Right ventricle myocardium inferior (tissue), 1 donor: Measurements from ENCODE around the gene TAOK1. TPM values are rescaled to one million over a fixed set of nuclear protein-coding genes. Genes with fewer than 3 reads are reported as not detected.
"Not testable (repeated sequence)": the region's sequence is repeated elsewhere in the genome, so short reads cannot be mapped to it uniquely, and the experiment has no call there.

Experiments used
- ATAC-seq: fragments of 200-7000 bp; cut with Tn5 transposase; one replicate; pipeline ENCODE4 v1.9.1; 2020; ENCODE audit warnings: mild to moderate bottlenecking, moderate library complexity
- DNase-seq: peaks from one replicate; pipeline ENCODE4 v3.0.0; 2021; ENCODE audit errors: missing footprints
- intact Hi-C: fragments of 100-400 bp; cut with DNase I; formaldehyde crosslinking; loops from one replicate; pipeline ENCODE4 v1.11.0; 2022
- long read RNA-seq: library from polyadenylated mRNA; unstranded; transcript quantifications from one replicate; pipeline ENCODE4 v2.0.0, GENCODE V29; 2021
- total RNA-seq: library from RNA; stranded (reverse); fragmentation: NEBNext Ultra II Directional; extraction: Animal tissue kit (Norgen Biotek cat#: 25700); gene quantifications from one replicate; pipeline ENCODE4 v1.2.1, GENCODE V29; 2021
- donor health status: DM: no; HTN: yes; CAD: no; lungs with severe emphysema.

The TAOK1 gene
- total RNA-seq = 45.1 TPM
- long read RNA-seq, partial matches to known transcripts = 1 of 2 reads
- long read RNA-seq, other reads (novel, unspliced or antisense) = 1 of 2 reads

DNA sequence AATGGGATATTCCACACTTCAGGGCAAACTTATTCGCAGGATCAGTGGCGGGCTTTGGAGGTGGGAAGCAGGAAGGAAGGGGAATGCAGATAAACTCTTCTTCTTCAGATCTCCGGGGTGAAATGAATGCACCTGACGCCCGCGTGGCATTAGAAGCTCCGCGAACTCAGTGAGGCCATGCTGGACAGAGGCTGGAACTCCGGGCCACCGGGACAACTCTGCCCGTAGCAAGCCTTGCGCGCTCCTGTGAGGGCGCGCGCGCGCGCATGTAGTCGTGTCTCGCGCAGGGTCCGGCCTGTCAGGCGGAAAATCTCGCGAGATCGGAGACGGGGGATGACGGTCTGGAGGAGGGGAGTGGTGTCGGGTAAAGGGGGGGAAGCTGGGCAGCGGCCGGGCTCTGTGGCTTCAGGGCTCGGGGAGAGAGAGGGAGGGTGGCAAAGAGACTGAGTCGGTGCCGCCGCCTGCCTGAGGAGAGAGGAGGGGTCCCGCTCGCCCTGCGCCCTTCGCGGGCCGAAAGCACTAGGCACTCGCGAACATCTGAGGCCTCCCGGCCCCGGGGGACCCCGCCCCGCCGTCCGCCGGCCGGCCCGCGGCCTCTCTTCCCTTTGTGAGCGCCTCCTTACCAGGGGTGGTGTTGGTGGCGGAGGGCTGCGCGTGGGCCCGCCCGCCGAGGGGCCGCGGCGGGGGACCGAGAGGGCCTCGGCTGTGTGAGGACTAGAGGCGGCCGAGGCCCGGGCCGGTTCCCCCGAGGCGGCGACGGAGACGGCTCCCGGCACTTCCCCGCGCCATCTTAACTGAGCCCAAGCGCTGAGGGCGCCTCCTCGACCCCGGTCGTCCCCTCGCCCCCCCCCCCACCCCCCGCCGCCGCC is at the start of gene TAOK1:
Gene TAOK1 (plus strand): TSS at position 382 of the 869 bp plus-strand sequence. CDS start 61,186 bp downstream, outside the sequence.
- peak; percentile 99 for ATAC-seq
- intact Hi-C loops = loop anchor here (5.0 kb wide), 1 partner anchor 72 kb away; no protein-coding TSS in a partner anchor
- peak; percentile 100 for DNase-seq

GRCh38 chr17:29341726-29342125 is 48.4 kb upstream of the TAOK1 start:
- intact Hi-C loops = no loop called here
- DNase-seq (no peak), ATAC-seq (no peak)

DNA sequence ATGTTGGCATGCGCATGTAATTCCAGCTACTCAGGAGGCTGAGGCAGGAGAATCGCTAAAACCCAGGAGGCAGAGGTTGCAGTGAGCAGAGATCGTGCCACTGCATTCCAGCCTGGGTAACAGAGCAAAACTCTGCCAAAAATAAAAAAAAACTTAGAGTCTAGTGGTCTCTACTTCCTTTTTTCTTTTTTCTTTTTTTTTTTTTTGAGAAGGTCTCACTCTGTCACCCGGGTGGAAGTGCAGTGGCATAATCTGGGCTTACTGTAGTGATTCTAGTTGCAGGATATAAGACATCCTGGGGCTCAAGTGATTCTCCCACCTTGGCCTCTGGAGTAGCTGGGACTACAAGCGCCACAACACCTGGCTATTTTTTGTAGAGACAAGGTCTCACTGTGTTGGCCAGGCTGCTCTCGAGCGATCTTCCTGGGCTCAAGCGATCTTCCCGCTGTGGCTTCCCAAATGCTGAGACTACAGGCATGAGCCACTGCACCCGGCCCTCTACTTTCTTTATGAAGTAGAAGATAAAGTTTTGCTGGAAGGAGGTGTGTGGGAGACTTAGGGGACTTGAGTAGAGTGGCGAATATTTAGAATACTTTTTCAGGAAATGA is 47.9 kb upstream of the TAOK1 start:
- intact Hi-C loops = no loop called here
- DNase-seq (no peak), ATAC-seq (no peak)

GRCh38 chr17:29344201-29344856 is 45.8 kb upstream of the TAOK1 start:
- intact Hi-C loops = no loop called here
- ATAC-seq (no peak), DNase-seq (no peak)

DNA sequence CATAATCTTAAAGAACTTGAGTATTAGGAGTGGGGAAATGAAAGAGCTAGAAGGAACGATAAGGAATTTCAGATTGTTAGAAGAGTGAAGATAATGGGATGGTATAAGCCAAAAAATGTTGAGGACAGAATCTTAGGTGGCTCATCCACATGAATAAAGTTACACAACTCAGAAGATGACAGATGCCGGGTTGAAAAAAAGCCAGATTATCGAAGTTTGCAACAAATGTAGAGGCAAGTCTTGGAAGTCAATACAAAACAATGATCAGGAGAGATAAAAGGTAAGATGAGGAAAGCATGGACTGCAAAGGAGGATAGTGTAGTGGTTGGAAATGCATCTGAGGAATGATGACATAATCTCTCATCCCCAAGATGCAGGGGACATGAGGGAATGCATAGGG is 45.1 kb upstream of the TAOK1 start:
- no peak for DNase-seq
- no peak for ATAC-seq
- intact Hi-C loops = no loop called here

GRCh38 chr17:29345470-29345869 is 44.7 kb upstream of the TAOK1 start:
- ATAC-seq, DNase-seq, intact Hi-C loops: not testable (repeated sequence)

- intact Hi-C loops = no loop called here
- no peak for ATAC-seq
- no peak for DNase-seq
Measured at GRCh38 chr17:29346462-29346861, 43.7 kb upstream of the TAOK1 start.

- no peak for DNase-seq
- no peak for ATAC-seq
Measured at GRCh38 chr17:29347831-29348629, 42.1 kb upstream of the TAOK1 start.

DNA sequence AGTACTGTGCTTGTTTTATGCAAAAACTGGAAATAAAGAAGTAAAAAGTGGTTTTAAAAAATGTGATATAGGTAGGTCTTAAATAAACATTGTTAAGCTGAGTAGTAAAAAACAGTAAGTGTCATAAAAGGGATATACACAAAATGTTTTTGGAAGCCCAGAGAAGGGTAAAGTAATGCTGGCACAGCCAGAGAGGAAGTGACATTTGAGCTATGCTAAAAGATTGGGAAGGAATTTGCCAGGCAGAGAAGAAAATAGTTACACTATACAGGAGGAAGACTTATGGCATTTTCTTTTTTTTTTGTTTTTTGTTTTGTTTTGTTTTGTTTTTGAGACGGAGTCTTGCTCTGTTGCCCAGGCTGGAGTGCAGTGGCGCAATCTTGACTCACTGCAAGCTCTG is 40.8 kb upstream of the TAOK1 start:
- intact Hi-C loops = no loop called here
- no peak for DNase-seq
- ATAC-seq = no peak

More at GRCh38 chr17:29347831-29348629, 42.1 kb upstream of the TAOK1 start:
- intact Hi-C loops = no loop called here

DNA sequence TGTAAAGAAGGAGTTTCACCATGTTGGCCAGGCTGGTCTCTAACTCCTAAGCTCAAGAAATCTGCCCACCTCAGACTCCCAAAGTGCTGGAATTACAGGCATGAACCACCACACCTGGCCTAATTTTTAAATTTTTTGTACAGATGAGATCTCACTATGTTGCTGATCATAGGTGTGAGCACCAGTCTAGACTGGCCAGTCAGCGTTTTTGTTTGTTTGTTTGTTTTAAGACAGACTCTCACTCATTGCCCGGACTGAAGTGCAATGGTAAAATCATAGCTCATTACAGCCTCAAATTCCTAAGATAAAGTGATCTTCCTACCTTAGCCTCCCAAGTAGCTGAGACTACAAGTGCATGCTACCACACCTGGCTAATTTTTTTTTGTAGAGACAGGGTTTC is 38.0 kb upstream of the TAOK1 start:
- ATAC-seq = no peak
- DNase-seq = no peak
- intact Hi-C loops = no loop called here

- ATAC-seq (peak; percentile 56), DNase-seq (no peak)
- intact Hi-C loops = no loop called here
Measured at GRCh38 chr17:29357232-29357631, 32.9 kb upstream of the TAOK1 start.

- intact Hi-C loops = no loop called here
Measured at GRCh38 chr17:29357821-29358232, 32.3 kb upstream of the TAOK1 start.

DNA sequence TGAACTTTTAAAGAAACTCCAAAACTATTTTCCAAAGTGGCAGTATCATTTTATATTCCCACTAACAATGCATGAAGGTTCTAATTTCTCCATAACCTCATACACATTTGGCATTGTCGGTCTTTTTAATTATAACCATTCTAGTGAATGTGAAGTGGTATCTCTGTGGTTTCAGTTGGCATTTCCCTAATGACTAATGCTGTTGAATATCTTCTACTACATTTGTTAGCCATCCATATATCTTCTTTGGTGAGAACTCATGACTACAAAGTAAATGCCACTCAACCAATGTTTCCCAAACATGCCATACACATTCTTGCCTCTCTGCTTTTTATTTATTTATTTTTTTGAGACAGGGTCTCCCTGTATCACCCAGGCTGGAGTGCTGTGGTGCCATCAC is 31.7 kb upstream of the TAOK1 start:
- intact Hi-C loops = no loop called here
- DNase-seq = no peak
- no peak for ATAC-seq

More at GRCh38 chr17:29357821-29358232, 32.3 kb upstream of the TAOK1 start:
- no peak for DNase-seq
- ATAC-seq = no peak

DNA sequence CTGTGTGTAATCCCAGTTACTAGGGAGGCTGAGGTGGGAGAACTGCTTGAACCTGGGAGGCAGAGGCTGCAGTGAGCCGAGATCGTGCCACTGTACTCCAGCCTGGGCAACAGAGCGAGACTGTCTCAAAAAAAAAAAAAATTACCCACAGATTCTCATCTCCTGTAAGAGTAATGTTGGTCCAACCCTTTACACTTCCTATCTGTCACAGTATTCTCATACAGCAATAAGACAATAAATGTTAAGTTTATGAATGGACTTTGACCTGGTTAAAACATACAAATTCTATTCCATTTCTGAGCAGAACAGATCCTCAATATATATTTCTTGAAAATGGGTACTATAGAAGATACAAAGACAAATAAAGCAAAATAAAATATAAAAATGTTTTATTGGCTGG is 30.4 kb upstream of the TAOK1 start:
- ATAC-seq (no peak), DNase-seq (no peak)
- intact Hi-C loops = loop anchor here (10.0 kb wide), 1 partner anchor 215 kb away; no protein-coding TSS in a partner anchor

DNA sequence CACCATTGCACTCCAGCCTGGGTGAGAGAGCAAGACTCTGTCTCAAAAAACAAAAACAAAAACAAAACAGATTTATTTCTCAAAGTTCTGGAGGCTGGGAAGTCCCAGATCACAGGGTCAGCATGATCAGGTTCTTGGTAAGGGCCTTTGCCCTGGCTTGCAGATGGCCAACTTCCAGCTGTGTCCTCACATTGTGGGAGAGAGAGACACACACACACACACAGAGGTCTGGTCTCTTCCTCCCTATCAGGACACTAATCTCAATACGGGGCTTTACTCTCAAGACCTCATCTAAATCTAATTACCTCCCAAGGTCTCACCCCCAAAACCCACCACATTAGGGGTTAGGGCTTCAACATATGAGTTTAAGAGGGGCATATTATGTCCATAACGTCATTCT is 26.4 kb upstream of the TAOK1 start:
- ATAC-seq = no peak

DNA sequence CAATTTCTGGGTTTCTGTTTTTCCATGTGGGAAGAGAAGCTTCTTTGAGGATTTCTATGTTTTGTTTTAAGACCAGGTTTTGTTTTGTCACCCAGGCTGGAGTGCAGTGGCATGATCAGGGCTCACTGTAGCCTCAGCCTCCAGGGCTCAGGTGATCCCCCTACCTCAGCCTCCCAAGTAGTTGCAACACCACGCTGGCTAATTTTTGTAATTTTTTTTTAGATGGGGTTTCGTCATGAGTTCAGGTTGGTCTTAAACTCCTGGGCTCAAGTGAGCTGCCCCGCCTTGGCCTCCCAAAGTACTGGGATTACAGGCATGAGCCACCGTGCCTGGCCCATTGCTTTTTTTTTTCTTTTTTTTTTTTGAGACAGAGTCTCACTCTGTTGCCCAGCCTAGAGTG is 25.5 kb upstream of the TAOK1 start:
- no peak for ATAC-seq
- intact Hi-C loops = loop anchor here (10.0 kb wide), 1 partner anchor 220 kb away; no protein-coding TSS in a partner anchor
- DNase-seq = no peak

More for the DNA sequence above, 26.4 kb upstream of the TAOK1 start:
- intact Hi-C loops = loop anchor here (10.0 kb wide), 1 partner anchor 219 kb away; no protein-coding TSS in a partner anchor
- no peak for DNase-seq

GRCh38 chr17:29368161-29368560 is 22.0 kb upstream of the TAOK1 start:
- ATAC-seq (no peak), DNase-seq (no peak)
- intact Hi-C loops = loop anchor here (2.0 to 10.0 kb wide), 2 partner anchors 73 to 223 kb away; partner anchors contain the start of gene NUFIP2

DNA sequence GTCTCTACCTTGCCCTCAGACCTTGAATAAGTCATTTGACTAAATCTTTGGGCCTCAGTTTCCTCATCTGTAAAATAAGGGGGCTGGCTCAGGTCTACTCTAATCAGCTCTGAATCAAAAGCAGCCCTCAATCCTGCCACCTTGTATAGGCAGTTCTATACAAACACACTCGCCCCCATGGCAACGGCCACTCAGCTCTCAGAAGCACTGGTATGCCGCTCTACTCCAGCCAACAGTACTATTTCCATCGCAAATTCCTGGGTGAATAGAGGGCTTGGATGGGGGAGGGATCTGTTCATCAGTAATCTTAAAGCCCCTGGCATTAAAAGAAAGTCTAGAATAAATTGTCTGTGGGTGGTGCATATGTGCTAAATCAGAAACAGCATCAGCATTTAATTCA is 21.2 kb upstream of the TAOK1 start:
- peak; percentile 87 for ATAC-seq
- intact Hi-C loops = loop anchor here (2.0 to 10.0 kb wide), 2 partner anchors 74 to 224 kb away; partner anchors contain the start of gene NUFIP2
- peak; percentile 69 for DNase-seq
